ENCODE data around the gene SAA4.
"Not testable (repeated sequence)": the region's sequence is repeated elsewhere in the genome, so short reads cannot be mapped to it uniquely, and the experiment has no call there.

Gene SAA4

DNA sequence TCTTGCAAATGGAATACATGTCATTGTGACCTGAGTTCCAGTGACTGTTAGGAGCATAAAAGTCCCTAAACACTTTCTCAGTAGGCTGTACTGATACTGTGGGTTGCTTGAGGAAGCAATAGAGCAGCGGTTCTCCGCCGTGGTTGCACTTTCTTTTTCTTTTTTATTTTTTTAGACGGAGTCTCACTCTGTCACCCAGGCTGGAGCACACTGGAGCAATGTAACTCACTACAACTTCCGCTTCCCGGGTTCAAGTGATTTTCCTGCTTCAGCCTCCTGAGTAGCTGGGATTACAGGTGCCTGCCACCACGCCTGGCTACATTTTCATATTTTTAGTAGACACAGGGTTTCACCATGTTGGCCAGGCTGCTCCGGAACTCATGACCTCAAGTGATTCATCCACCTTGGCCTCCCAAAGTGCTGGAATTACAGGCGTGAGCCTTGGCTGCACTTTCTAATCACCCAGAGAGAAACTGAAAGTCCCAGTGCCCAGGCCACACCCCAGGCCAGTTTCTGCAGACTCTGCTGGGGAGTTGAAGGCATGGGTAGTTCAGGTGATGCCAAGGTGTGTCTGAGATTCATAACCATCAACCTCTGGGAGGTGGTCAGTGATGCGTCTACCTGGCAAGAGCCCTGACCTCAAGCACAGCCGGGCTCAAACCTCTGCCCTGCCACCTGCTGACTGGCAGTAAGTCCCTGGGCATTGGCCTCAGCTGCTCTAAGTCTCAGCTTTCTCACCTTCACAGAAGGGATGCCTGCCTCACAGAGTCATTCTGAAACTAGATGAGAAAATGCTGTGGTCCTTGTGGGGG, 10.0 kb upstream of the SAA4 start:
- not testable (repeated sequence) for DNase-seq

- DNase-seq: no peak
Observed at GRCh38 chr11:18245396-18245795, 8.8 kb upstream of the SAA4 start.

GRCh38 chr11:18243783-18244362, 7.3 kb upstream of the SAA4 start:
- peak; percentile 70 to 72 for DNase-seq

DNA sequence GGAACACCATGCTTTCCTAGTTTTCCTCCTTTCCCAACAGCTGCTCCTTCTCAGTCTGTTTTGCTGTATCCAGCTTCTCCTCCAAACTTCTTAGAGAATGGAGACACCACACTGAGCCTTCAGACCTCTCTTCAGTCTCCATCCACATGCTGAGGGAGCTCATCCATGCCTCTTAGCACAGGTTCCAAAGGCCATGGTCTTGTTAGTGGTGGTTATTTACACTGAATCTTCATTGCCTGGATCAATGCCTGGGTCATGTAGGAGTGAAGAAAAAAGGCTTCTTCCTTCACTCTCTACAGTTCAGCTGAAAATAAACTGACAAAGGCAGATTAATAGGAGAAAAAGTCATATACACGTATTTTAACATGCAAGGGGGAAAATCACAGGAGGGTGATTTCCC, 3.1 kb upstream of the SAA4 start:
- DNase-seq: no peak

DNA sequence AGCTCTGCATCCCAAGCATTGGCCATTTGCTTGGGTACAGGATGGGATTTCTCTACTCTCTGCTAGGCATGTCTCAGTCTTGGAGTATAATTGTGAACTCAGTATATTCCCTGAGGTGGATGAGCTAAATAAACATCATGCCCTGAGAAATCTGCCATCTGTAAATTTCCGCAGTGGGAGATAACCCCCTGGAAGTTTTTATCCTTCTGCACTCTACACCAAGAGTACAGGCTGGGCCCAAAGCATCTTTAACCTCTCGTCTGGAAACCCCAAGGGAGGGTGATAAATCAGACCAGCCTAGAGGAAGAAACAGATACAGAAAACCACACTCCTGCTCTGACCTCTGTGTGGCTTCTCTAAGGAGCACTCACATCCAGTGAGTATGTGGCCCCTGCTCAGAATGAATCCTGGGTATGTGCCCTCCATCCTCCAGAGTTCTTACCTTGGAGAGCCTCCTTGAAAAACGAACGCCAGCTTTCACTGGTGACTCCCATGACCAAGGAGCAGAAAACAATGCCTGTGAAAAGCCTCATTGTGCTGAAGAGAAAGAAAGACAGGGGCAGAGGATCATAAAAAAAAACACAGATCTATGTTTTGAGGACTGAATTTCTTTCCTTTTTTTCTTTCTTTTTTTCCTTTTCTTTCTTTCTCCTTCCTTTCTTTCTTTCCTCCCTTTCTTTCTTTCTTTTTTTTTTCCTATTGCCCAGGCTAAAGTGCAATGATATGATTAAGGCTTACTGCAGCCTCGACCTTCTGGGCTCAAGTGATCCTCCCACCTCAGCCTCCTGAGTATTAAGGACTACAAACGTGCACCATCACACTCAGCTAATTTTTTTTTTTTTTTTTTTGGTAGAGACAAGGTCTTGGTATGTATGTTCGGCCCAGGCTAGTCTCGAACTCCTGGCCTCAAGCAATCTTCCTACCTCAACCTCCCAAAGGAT, 938 bp downstream of the SAA4 start:
- DNase-seq: no peak

DNA sequence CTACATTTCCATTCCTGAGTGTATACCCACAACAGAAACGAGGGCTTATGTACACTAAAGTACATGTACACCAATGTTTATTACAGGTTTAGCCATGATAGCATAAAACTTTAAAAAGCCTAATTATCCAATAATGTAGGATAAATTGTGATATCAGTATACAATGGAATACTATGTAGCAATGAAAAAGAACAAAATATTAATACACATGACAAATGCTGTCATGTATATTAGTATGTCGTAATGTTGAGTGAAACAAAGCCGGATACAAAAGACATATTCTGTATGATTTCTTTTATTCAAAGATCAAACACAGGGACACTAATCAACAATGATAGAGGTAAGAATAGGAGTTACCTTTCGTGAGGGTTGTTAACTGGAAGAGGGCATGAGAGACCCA, 2.7 kb downstream of the SAA4 start:
- no peak for DNase-seq

- DNase-seq: no peak
Observed at GRCh38 chr11:18230859-18231258, 5.7 kb downstream of the SAA4 start.

GRCh38 chr11:18229501-18229900, 7.1 kb downstream of the SAA4 start:
- no peak for DNase-seq

DNA sequence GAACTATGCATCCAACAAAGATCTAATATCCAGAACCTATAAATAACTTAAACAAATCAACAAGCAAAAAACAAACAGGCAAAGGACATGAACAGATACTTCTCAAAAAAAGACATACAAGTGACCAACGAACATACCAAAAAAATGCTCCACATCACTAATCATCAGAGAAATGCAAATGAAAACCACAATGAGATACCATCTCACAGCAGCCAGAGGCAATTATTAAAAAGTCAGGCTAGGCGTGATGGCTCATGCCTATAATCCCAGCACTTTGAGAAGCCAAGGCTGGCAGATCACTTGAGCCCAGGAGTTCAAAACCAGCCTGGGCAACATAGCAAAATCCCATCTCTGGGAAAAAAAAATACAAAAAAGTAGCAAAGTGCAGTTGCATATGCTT, 10.7 kb downstream of the SAA4 start:
- no peak for DNase-seq

DNA sequence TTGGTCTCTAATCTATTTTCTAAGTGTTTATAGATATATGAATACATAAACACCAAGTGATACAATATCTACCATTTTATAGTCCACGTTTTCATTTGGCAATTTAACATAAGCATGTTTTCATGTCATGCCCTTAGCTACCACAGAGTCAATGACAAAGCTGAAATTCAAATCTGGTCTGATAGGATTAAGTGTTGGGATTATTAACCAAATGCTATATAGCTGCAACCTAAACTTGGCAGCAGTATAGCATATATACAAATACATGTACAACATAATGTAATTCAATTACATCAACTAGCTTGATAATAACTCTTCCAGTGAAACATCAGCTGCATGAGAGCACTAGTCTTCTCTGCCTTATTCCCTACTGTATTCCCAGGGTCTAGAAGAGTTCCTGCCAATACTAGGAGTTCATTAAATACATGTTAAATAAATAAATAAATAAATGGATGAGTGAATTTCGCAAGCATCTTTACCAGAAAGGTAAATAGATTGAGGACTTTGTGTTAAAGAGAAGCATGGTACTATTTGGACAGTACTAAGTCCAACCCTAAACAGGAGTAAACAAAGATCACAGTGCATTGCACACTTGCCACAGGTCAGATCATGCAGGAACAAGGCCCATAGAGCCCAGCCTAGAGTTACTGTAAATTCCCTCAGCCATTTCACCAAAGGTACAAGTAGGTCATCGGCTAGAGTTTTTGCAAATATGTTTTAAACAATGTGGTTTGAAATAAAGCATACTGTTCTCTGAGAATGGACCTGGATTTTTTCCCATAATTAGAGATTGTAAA, 12.8 kb downstream of the SAA4 start:
- no peak for DNase-seq

- no peak for DNase-seq
Observed at GRCh38 chr11:18222814-18223421, 13.7 kb downstream of the SAA4 start.

- DNase-seq: no peak
Observed at GRCh38 chr11:18221274-18221876, 15.2 kb downstream of the SAA4 start.

- no peak for DNase-seq
Observed at GRCh38 chr11:18209058-18209457, 27.5 kb downstream of the SAA4 start.

DNA sequence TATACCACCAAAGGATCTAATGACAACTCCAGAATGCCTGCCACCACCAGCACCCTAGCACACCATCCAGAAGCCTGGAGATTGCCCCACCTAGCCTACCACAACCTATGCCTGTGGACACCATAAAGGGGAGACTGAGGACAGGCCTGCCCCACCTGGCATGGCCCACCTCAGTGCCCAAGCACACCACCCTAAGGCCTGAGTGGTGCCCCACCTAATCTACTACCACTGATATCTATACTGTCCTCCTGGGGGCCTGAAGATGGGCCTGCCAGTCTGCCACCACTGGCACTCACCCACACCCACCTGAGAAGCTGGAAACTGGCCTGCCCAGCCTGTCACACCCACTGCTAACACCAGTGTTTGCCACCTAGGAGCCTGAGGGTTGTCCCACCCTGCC, 31.8 kb downstream of the SAA4 start:
- no peak for DNase-seq

GRCh38 chr11:18204220-18204619, 32.4 kb downstream of the SAA4 start:
- no peak for DNase-seq

GRCh38 chr11:18203723-18204122, 32.9 kb downstream of the SAA4 start:
- peak in 1 of 2 experiments; percentile 8 for DNase-seq

GRCh38 chr11:18197738-18198137, 38.9 kb downstream of the SAA4 start:
- not testable (repeated sequence) for DNase-seq

DNA sequence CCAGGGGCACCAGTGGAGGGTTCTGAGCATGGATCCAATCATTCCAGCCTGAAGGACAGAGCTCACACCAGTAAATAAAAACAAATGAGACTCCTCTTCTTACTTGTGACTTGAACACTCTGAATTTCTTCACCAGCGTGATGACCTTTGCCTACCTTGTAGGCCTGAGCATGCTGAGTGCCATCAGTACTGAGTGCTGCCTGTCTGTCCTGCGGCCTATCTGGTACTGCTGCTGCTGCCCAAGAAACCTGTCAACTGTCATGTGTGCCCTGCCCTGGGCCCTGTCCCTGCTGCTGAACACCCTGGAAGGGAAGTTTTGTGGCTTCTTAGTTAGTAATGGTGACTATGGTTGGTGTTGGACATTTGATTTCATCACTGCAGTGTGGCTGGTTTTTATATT, 40.1 kb downstream of the SAA4 start:
- no peak for DNase-seq

DNA sequence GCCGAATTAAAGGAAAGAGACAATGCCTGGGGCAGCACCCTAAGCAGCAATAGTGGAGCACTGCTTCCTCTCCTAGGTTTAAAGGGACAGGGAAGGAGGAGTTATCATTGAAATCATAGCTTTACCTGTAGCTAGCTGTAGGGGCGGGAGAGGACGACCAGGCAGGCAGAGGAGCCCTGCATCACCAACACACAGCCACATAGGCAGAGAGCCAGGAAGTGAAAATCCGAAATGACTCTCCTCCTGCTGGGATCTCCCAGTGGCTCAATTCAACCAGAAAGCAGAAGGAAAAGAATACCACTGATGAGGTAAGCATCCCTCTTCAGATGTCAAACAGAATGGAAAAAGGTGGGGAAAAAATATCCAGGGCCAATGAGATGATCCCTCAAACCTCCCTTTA, 43.6 kb downstream of the SAA4 start:
- no peak for DNase-seq

- no peak for DNase-seq
Observed at GRCh38 chr11:18191376-18191775, 45.2 kb downstream of the SAA4 start.

GRCh38 chr11:18189476-18190245, 46.9 kb downstream of the SAA4 start:
- DNase-seq: not testable (repeated sequence)

All from AML-193 (cell line).